GM18858 (cell line): ENCODE data around the gene RGS10.
"Not testable (repeated sequence)": the region's sequence is repeated elsewhere in the genome, so short reads cannot be mapped to it uniquely, and the experiment has no call there.

Experiments used
- ATAC-seq: cut with Tn5 transposase; IDR thresholded peaks from one replicate; pipeline ENCODE4 v1.9.1; 2021; ENCODE audit not compliant: unreplicated experiment

Gene RGS10

DNA sequence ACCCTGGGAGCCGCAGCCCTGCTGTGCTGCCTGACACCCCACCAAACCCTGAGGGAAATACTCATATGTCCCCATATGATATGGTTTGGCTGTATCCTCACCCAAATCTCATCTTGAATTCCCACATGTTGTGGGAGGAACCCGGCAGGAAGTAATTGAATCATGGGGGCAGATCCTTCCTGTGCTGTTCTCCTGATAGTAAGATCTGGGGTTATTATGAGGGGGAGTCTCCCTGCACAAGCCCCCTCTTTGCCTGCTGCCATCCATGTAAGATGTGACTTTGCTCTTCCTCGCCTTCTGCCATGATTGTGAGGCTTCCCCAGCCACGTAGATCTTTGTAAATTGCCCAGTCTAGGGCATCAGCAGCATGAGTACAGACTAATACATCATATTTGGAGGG, 68.7 kb downstream of the RGS10 start:
- ATAC-seq, result no peak

DNA sequence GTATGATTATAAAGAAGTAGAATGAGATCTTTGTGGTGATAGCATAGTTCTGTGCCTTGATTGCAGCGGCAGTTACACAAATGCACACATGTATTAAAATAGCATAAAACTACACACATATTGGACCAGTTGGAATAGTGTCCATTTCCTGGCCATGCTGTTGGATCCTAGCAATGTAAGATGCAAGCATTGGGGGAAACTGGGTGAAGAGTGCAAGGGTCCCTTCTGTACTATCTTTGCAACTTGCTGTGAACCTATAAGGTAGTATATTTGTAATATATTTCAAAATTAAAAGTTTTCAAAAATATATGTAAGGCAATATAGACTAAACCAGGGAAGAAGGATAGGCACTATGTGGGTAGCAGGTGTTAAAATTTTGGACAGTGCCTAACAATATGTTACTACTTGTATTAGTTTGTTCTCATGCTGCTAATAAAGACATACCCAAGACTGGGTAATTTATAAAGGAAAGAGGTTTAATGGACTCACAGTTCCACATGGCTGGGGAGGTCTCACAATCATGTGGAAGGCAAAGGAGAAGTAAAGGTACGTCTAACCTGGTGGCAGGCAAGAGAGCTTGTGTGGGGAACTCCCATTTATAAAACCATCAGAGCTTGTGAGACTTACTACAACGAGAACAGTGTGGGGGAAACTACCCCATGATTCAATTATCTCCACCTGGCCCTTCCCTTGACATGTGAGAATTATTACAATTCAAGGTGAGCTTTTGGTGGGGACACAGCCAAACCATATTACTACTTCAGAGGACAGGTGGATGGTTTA, 71.4 kb downstream of the RGS10 start:
- ATAC-seq, result no peak

DNA sequence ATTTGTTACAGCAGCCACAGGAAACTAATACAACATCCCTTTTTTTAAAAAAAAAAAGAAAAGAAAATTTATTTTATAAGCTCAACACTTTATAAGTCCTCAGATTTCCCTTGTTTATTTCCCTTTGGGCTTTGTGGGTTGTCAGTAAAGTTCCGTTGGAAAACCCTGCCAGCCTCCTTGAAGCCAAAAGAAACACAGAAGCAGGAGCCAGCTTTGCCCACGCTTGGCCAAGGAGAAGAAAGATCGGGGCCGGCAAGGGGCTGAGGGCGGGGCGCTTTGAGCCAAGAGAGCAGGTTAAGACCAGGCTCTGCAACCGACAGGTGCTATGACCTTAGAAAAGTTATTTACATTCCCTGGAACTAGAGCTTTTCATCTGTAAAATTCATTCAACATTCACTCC, 72.7 kb downstream of the RGS10 start:
- ATAC-seq, result no peak

DNA sequence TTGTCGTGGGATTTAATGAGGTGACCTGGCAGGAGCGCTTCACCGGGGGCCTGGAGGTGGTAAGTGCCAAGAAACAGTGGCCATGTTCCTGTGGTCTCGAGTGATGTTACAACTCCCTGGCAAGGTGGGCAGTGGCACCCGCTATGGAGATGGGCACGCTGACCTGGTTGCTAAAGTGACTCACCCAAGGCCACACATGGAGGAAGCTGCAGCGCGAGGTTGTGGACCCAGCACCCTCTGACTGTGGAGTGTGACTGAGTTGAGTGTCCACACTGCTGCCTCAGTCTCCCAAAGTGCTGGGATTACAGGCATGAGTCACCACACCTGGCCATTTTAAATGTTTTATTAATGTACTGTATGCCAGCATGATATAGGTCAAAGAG, 73.2 kb downstream of the RGS10 start:
- no peak for ATAC-seq

DNA sequence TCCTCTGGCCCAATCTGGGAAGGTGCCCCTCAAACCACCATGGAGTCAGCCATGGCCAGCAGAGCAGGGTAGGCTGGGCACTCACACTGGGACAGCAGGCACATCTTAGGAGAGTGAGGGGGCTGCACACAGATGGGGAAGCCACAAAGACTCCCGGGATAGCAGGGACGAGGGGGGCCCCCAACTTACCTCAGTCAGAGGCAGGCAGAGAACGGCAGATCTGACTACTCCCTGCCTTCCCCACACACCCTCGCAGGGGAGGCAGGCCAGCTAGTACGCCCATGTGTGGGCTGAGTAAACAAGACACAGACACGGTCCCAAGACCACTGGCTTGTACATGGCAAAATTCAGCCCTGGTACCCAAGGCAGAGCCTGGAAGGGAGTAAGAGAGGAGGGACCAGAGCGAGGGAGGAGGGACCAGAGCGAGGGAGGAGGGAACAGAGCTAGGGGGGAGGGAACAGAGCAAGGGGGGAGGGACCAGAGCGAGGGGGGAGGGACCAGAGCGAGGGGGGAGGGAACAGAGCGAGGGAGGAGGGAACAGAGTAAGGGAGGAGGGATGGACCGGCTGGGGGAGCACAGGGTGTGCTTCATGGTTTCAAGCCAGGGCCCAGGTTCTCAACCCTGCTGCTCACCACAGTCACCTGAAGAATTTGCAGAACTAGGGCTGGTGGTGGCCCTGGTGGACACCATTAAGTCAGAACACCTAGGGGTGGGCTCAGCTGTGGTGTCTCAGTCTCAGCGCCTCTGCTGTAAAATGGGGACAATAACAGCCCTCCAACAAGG, 73.8 kb downstream of the RGS10 start:
- no peak for ATAC-seq

DNA sequence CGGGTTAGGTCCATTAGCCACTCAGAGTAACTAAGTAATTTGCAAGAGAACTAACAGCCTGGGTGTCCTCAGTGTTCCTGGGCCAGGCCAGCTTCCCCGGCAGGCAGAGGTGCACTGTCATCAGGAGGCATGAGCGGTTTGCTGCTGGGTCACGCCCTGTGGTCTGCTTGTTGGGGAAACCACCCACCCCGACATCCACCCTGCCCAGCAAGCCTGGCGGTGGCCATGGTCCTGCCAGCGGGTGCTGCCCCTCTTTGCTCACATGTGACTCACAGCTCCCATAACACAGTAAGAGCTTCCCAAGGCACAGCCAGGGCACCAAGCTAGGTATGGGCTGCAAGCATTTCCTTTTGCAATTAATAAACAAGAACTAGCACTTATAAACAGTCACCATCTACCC, 75.9 kb downstream of the RGS10 start:
- no peak for ATAC-seq

DNA sequence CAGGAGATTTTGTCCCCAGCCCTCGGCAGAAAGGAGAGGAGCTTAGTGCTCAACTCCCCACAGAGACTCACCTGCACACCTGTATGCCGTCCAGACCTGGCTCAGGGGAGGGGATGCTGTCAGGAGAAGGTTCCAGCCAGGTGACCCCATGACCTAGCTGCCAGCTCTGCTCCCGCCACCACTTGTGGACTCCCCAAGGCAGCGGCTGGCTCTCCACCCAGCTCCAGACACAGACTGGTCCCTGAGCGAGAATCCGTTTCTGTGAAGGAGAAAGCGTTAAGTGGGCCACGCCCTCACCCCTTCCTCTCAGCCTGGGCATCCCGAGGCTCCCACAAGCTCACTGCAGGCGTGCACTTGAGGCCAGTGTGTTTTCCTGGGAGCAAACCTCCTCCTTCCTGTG, 76.4 kb downstream of the RGS10 start:
- no peak for ATAC-seq

DNA sequence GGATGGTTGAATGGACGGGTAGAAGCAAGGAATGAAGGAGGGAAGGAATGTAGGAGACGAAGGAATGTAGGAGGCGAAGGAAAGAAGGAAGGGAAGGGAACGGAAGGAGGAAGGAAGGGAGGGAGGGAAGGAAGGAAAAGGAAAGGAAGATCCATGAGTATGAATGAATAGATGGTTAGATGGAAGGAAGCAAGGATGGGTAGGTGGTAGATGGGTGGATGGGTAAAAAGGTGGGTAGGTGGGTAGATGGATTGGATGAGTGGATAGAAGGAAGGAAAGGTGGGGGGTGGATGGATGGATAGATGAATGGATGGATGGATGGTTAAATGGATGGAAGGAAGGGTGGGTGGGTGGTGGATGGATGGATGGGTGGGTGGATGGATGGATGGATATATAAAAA, 77.4 kb downstream of the RGS10 start:
- no peak for ATAC-seq

DNA sequence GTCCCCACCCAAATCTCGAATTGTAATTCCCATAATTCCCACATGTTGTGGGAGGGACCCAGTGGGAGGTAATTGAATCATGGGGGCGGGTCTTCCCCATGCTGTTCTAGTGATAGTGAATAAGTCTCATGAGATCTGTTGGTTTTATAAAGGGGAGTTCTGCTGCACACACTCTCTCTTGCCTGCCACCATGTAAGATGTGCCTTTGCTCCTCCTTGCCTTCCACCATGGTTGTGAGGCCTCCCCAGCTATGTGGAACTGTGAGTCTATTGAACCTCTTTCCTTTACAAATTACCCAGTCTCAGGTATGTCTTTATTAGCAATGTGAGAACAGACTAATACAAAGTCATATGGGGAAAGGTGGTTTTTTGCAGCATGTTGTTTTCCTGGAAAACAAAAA, 79.3 kb downstream of the RGS10 start:
- ATAC-seq, result not testable (repeated sequence)

DNA sequence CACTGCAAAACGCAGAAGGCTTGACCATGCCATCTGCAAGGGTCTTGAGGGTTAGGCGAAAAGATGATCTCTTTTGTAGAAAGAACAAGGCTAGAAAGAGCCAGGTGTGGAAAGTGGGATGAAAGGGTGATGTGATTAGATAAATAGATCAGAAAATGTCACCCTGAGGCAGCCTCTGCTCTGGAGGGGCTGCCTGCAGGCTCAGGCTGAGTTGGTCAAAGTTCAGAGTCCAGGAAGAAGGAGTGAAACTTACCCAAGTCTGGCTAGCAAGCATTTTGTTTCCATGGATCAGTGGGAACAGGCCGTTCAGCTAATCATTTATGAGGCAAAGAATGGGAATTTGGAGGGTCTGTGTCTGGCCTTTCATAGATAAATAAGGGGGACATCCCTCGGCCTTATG, 79.7 kb downstream of the RGS10 start:
- no peak for ATAC-seq

DNA sequence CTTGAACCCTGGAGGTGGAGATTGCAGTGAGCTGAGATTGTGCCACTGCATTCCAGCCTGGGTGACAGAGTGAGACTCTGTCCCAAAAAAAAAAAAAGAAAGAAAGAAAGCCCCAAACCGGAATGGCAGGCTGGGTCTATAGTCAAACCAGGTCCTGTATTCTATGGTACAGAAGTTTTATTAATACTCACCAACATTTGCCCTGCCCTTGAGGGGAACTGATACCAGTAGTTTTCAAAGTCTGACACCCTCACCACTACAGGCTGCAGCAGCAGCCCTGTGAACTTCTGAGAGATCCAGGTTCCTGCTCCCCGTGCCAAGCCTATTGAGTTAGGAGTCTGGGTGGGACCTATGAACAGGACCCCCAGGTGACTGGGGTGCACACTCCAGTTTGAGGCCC, 80.6 kb downstream of the RGS10 start:
- ATAC-seq, result peak; percentile 77

DNA sequence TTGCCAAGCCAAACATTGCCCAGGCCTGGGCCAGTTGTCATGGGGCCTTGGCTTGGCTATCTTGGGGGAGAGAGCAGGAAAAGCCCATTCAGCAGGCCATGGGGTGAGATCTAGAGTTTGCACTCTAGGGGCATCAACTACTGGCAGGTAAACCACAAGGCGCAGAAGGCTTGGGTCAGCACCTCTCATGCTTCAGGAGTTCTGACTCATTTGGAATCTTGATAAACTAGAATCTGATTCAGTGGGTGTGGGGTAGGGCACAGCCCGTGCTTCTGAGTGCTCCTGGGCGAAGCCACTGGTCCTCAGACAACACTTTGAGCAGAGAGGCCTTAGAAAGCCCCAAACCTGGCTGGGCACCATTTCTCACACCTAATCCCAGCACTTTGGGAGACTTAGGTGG, 81.1 kb downstream of the RGS10 start:
- peak; percentile 65 for ATAC-seq

DNA sequence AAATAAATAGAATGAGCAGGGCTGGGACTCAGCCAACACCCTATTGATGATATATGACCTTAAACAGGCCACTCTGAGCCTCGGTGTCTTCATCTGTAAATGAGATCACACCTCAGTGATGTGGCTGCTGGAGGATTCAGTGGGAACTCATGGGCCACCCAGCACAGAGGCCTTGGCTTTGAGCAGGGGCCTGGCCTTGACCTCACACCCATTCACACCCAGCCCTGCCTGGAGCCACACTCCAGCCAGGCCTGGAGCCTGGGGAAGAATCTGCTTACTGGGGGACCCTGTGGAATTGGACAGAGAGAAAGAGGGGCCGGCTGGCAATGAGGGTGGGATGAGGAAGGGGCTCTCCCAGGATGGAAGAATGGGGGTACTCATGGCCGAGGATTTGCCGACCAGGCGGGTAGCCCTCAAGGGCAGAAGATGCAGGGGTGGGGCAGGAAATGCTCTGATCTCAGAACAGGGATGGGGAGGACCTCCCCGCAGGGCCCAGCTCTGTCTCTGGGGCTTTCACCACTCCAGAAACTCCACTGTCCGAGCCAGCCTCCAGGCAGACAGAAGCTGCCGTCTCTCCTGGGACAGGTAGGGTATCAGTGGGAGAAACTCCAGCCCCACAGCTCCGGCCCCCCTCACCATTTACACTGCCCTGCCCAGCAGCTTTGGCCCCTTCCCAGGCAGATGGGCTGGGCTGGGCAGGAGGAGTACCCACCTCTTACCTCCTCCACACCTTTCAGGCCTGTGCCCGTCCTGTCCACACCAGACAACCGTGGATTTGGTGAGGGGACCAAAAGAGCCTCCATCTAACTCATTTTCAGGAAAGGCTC, 81.9 kb downstream of the RGS10 start:
- ATAC-seq, result no peak

DNA sequence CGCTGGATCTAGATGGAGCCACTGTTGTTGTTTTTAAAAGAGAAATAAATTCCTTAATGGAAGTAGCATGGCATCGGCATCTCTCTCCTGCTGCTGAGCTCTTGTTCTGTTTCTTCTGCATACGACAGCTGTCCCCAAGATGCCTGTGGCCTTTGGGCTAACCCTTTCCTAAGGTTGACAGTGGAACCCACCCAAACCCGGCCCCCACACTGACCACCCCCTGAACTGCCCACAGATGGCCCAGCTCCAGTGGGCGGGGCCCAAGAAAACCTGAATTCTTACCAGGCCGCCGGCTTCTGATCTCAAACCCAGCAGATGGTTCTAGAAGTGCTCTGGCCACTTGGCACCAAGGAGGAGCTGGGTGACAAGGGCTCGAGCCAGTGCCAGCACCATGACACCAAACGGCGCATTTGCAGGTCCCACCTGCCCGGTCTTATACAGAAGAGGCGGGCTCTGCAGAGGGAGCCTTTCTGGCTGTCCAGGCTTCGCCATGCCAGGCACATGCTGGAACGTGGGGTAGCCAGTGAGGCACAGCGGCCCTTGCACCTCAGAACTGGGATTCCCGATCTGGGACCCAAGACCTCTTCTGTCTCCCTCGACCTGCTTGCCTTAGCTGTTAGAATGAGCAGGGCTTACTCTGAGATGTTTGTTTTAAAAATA, 82.7 kb downstream of the RGS10 start:
- ATAC-seq, result no peak

DNA sequence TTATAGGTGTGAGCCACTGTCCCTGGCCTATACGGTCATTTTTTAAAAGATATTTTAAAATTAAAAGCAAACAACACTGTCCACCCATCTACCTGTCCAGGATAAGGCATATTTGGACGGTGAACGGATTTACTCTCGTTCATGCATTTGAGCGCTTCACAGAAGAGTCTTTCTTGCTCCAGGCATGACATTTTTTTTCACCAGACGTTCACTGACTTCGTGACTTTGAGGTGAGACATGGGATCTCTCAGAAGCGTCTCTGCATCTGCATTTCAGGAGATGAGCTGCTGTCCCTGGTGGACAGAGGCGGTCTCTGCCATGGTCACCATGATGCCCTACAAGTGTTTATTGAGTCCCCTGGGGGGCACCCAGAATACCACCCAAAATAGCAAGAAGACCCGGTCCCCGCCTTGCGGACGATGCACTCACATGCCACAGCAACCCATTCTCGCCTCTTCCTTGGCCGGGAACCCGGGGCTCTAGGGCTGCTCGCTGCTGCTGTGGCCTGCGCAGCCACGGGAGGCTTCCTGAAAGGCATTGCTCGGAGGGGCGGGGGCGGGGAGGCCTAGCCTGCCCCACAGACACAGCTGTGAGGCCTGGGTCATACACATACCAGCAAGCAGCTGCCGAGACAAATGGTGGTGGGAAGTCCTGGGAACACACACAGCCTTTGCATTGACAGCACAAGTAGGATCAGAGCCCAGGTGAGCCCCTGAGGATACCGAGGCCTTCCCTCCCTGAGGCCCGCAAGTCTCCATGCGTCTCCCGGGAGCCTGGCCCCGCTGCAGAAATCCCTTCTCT, 84.4 kb downstream of the RGS10 start:
- no peak for ATAC-seq

DNA sequence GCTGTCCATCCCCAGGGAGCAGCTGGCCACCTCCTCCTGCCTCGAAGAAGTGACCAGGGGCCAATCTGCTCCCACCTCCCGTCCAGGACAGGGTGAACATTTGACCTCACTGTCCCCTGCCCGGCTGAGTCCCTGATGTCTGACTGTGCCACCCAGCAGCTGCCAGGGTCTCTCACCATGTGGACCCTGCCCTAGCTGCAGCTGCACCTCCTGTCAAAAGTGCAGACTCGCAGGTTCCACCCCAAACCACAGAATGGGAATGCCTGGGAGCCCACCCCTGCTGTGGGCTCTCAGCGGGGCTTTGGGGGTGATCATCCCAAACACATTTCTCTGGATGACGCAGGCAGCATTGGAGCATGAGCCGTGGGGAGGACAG, 86.1 kb downstream of the RGS10 start:
- ATAC-seq, result no peak

DNA sequence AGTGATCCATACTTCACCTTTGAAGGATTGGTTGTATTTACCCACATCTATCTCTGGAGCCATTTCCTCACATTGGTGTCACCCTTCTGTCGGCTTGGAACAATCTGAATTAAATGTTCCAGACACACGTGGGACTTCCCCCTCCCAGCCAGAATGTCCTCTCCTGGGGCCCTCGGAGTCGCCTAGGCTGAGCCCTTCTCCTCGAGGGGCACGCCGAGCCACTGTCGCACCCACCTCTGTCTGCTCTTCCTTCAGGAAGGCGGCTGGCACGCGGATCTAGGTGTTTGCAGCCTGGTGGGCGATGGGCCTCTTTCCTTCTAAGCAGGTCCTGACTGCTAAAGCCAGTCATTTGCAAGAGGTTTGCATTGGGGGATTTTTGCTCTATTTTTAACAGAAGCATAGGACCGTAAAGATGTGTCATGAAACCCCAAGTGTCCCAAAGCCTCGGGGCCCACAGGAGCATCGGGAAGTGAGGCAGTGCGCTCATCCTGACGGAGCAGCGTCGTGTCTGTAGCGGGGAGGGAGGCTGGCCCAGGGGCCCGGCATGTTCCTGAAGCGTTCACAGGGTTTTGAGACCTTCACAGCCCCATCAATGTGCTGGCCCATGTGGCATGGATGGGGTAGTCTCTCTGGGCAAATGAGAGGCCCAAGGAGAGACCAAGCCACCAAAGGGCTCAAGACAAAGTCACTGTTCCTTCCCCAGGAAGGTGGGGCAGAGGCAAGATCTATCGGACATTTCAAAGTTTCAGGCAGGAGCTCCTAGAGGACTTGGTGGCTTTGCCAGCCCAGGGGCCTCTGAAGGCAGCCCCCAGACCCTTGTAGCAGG, 86.7 kb downstream of the RGS10 start:
- ATAC-seq, result peak; percentile 44

DNA sequence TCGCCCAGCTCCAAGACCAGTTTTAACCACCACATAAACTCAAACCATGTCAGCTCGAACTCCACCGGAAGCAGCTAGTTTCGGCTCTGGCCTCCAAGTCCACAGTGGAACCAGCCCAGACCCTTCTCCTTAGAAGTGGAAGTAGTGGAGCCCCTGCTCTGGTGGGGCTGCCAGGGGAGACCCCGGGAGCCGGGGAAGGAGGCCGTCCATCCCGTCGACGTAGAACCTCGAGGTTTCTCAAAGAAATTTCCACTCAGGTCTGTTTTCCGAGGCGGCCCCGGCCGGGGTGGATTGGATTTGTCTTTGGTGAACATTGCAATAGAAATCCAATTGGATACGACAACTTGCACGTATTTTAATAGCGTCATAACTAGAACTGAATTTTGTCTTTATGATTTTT, 87.5 kb downstream of the RGS10 start:
- ATAC-seq, result no peak

DNA sequence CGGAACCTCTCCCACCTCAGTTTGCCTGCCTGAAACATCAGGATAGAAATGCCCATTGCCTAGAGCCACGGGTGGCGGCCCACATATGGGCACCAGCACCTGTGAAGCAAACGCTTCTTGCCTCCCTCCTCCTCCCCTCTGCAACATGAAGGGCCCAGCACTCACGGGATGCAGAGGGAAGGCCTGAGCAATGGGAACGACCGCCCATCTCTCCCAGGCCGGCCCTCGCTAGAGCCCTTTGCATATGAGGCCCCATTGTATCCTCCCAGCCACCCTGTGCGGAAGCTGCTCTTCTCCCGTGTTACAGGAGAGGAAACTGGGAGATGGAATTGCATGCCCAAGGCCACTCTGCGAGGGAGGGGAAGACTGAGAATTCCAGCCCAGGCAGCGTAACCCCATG, 88.2 kb downstream of the RGS10 start:
- ATAC-seq, result no peak

DNA sequence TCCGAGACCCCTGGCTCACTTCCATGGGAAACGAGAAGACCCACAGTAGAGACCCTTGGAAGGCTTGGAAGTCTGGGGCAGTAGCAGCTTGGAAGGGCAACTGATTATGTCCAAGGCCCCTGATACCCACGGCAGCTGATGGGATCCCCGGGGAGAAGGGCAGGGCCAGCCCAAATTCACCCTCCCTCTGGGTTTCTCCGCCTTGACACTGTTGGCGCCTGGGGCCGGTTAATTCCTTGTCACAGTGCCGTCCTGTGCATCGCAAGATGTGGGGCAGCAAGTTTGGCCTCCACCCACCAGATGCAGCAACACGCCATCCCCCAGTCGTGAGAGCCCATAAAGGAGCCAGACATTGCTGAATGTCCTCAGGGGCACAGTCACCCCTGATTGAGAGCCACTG, 89.2 kb downstream of the RGS10 start:
- no peak for ATAC-seq
